Esophagus muscularis mucosa (tissue), 4 donors: ENCODE data around the gene PRKN. TPM values are rescaled to one million over a fixed set of nuclear protein-coding genes. Genes with fewer than 3 reads are reported as not detected.

Experiments
- DNase-seq: peaks from one replicate; pipeline ENCODE4 v3.0.0-alpha.2; 2017; ENCODE audit errors: extremely low spot score
- H3K27ac ChIP-seq, 4 donors: fragments of 200-600 bp; sonication (generic); replicated peaks in 1 of 4; 1 replicate in 3 of 4; 2 replicates in 1 of 4; pipeline ENCODE4 v1.5.1; 2016 to 2019; ENCODE audit warnings: mild to moderate bottlenecking in 1 of 4
- H3K27me3 ChIP-seq, 4 donors: fragments of 200-600 bp; sonication (generic); one replicate each; pipeline versions ENCODE4 v1.5.1 to v1.6.0; 2016 to 2019
- H3K36me3 ChIP-seq, 4 donors: fragments of 200-600 bp; sonication (generic); one replicate each; pipeline ENCODE4 v1.5.1; 2016 to 2019
- H3K4me1 ChIP-seq, 4 donors: fragments of 200-600 bp; sonication (generic); one replicate each; pipeline ENCODE4 v1.5.1; 2016 to 2019
- H3K4me3 ChIP-seq, 4 donors: fragments of 200-600 bp; sonication (generic); 1 replicate in 2 of 4; 2 replicates in 2 of 4; pipeline ENCODE4 v1.5.1; 2016 to 2019; ENCODE audit warnings: mild to moderate bottlenecking in 4 of 4, moderate library complexity in 1 of 4
- H3K9me3 ChIP-seq, 4 donors: fragments of 200-600 bp; sonication (generic); 1 replicate in 3 of 4; 2 replicates in 1 of 4; pipeline ENCODE4 v1.5.1; 2016 to 2019
- EP300 ChIP-seq: sonication (generic); formaldehyde crosslinking; IDR thresholded peaks from one replicate; pipeline ENCODE4 v1.6.1; 2017; ENCODE audit warnings: antibody characterized with exemption
- POLR2A ChIP-seq: fragments of 450-650 bp; IDR thresholded peaks from one replicate; pipeline ENCODE4 v1.6.1; 2017; ENCODE audit warnings: antibody characterized with exemption, moderate library complexity, mild to moderate bottlenecking, low read depth
- POLR2AphosphoS5 ChIP-seq, 2 donors: sonication (generic); formaldehyde crosslinking; IDR thresholded peaks; one replicate each; pipeline ENCODE4 v1.6.1; 2017; ENCODE audit warnings: antibody characterized with exemption in 2 of 2
- WGBS: methylation state at CpG from one replicate; pipeline ENCODE4 v1.1.5; 2018; 5-methylcytosine and 5-hydroxymethylcytosine counted together
- intact Hi-C: fragments of 100-400 bp; cut with DNase I; formaldehyde crosslinking; loops from one replicate; pipeline ENCODE4 v1.15.1; 2023
- total RNA-seq, 4 donors: library from RNA; depleted of rRNA; stranded (reverse); fragments of >200 nt; gene quantifications; one replicate each; pipeline versions ENCODE4 v1.1.0 to v1.2.1, GENCODE V29; 2016
- TF ChIP-seq, protein P1 (sequence below), 3 experiments: fragments of 200-600 bp in 2 of 3; fragments of 450-650 bp in 1 of 3; sonication (generic) in 2 of 3; IDR thresholded peaks; one replicate each; pipeline ENCODE4 v1.5.1; 2017 to 2019; ENCODE audit warnings: antibody characterized with exemption in 3 of 3, mild to moderate bottlenecking in 2 of 3, moderate library complexity in 1 of 3

The PRKN gene
- total RNA-seq, 4 donors from 2014 or later: 9.6 to 14.5 (median 10.8) TPM

DNA sequence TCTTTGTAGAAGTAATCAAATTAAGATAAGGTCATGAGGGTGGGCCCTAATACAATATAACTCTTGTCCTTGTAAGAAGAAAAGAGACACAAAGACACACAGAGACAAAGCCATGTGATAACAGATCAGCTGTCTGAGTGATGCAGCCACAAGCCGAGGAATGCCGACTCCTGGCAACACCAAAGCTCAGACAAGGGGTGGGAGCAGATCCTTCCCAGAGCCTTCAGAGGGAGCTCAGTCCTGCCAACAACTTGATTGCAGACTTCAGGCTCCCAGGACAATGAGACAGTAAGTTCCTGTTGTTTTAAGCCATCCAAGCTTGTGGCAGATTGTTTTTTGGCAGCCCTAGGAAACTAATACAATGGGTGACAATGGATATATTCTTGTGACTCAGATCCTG is 1128.7 kb downstream of the PRKN start:
- Histone ChIP-seq H3K27me3 (no peaks in the 10 kb centered on the region), H3K9me3 (peaks cover 0 to 9% (median 3%) of the 10 kb centered on the region in 4 donors), H3K36me3 (peaks cover 0 to 5% (median 0%) of the 10 kb centered on the region in 4 donors), H3K4me1 (no peaks in the 10 kb centered on the region), H3K4me3 (no peak overlapping the region), H3K27ac (no peak overlapping the region)
- 96% methylated on average over 2 of the region's 2 CpGs for WGBS
- DNase-seq: no peak
- intact Hi-C loops: no loop called here
- TF ChIP-seq POLR2A: no peak
- TF ChIP-seq, protein P1, sequence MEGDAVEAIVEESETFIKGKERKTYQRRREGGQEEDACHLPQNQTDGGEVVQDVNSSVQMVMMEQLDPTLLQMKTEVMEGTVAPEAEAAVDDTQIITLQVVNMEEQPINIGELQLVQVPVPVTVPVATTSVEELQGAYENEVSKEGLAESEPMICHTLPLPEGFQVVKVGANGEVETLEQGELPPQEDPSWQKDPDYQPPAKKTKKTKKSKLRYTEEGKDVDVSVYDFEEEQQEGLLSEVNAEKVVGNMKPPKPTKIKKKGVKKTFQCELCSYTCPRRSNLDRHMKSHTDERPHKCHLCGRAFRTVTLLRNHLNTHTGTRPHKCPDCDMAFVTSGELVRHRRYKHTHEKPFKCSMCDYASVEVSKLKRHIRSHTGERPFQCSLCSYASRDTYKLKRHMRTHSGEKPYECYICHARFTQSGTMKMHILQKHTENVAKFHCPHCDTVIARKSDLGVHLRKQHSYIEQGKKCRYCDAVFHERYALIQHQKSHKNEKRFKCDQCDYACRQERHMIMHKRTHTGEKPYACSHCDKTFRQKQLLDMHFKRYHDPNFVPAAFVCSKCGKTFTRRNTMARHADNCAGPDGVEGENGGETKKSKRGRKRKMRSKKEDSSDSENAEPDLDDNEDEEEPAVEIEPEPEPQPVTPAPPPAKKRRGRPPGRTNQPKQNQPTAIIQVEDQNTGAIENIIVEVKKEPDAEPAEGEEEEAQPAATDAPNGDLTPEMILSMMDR (IDR thresholded peaks at IDR 0.05): no peak
- no peak for TF ChIP-seq EP300
- no peak for TF ChIP-seq POLR2AphosphoS5 (IDR thresholded peaks at IDR 0.05)

DNA sequence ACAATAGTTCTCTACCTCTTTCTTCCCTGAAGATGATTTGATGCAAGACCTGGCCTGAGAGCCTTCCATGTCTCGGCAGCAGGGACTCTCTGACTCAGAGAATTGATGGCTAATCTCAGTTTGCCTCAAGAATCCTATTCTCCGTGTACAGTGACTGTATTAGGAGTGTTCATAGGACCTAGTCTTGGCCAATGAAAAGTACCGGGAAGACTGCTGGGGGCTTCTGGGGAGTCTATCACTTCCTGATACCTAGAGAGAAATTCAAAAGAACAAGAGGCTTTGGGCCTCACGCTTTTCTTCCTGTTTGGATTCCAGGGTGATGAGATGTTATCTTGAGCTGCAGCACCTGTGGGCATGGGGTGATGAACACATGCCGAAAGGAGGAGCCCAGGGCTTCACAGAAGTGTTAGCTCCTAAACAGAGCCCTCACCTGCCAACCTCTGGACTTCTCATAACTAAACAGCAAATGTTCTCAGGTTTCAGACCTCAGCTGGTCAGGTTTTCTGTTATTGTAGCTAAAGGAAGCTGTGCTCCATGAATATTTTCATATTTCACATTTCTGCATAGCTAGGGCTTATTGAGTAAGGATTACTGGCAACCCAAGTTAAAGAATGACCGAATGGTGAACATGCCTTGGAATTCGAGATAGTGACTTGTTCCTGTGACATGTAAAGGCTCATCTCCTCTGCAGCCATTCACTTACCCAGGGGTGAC is 1130.6 kb downstream of the PRKN start:
- H3K36me3 ChIP-seq: peaks cover 0 to 5% (median 0%) of the 10 kb centered on the region in 4 donors
- no peak for TF ChIP-seq EP300
- TF ChIP-seq POLR2A: no peak
- TF ChIP-seq, protein P1 (IDR thresholded peaks at IDR 0.05): no peak
- TF ChIP-seq POLR2AphosphoS5 (IDR thresholded peaks at IDR 0.05): no peak
- no peak overlapping the region for H3K4me3 ChIP-seq
- peaks cover 0 to 9% (median 3%) of the 10 kb centered on the region in 4 donors for H3K9me3 ChIP-seq
- H3K4me1 ChIP-seq: no peaks in the 10 kb centered on the region
- 87% methylated on average over 7 of the region's 7 CpGs for WGBS
- H3K27me3 ChIP-seq: no peaks in the 10 kb centered on the region
- DNase-seq: no peak
- no peak overlapping the region for H3K27ac ChIP-seq
- intact Hi-C loops: no loop called here

DNA sequence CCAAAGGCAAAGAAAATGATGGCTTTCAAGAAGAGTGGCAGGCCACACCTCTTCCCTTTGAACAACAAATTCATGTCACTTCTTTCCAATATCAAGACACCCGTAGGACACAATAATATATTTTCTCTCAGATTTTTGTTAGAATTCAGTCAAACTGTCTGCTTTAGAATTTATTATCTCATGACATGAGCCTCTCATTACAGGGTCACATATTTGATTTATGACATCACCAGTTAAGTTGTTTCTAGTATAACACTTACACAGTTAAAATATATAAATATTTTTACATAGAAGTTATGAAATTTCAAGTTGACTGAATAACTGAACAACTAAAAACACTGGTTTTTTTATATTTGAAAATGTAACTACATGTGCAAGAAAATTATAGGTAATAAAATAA is 1133.2 kb downstream of the PRKN start:
- DNase-seq: no peak
- no peaks in the 10 kb centered on the region for H3K27me3 ChIP-seq
- intact Hi-C loops: no loop called here
- H3K4me3 ChIP-seq: no peak overlapping the region
- H3K36me3 ChIP-seq: peaks cover 0 to 5% (median 0%) of the 10 kb centered on the region in 4 donors
- 97% methylated on average over 1 of the region's 1 CpG for WGBS
- no peaks in the 10 kb centered on the region for H3K4me1 ChIP-seq
- no peak for TF ChIP-seq EP300
- no peak for TF ChIP-seq POLR2AphosphoS5 (IDR thresholded peaks at IDR 0.05)
- TF ChIP-seq, protein P1 (IDR thresholded peaks at IDR 0.05): no peak
- no peak for TF ChIP-seq POLR2A
- no peak overlapping the region for H3K27ac ChIP-seq
- peaks cover 0 to 9% (median 3%) of the 10 kb centered on the region in 4 donors for H3K9me3 ChIP-seq

DNA sequence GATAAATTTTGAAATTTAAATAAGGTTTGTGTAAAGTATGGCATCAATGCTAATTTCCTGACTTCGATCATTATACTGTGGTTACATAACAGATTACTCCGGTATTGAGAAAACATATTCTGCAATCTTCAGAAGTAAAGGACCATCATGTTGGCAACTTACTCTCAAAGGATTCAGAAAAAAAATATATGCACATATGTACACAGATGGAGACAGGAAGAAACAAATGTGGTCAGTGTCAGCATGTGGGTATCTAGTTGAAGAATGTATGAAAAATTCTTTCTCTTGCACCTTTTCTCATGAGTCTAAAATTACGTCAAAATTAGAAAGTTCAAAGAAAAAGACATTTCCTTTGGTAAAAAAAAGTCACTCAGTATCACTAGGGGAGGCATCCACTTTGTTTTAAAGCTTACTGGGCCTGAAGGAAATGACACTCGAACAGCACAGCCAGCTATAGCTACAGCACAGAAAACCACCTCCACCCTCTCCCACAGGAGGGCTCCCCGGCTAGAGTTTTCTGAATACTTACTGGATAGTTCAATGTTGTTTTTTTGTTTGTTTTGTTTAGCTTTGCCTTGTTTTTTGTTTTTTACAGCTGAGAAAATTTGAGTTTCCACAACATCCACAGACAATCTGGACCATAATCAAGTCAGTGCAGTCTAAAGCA is 1136.5 kb downstream of the PRKN start:
- no peak overlapping the region for H3K4me3 ChIP-seq
- peaks cover 0 to 5% (median 0%) of the 10 kb centered on the region in 4 donors for H3K36me3 ChIP-seq
- intact Hi-C loops: no loop called here
- H3K4me1 ChIP-seq: no peaks in the 10 kb centered on the region
- WGBS: 64% methylated on average over 5 of the region's 5 CpGs
- no peaks in the 10 kb centered on the region for H3K27me3 ChIP-seq
- no peak for DNase-seq
- H3K27ac ChIP-seq: no peak overlapping the region
- TF ChIP-seq POLR2A: no peak
- no peak for TF ChIP-seq EP300
- TF ChIP-seq POLR2AphosphoS5 (IDR thresholded peaks at IDR 0.05): no peak
- TF ChIP-seq, protein P1 (IDR thresholded peaks at IDR 0.05): no peak
- H3K9me3 ChIP-seq: peaks cover 0 to 9% (median 3%) of the 10 kb centered on the region in 4 donors
